H9 (cell line): ENCODE measurements around the gene BIN1. TPM values are rescaled to one million over a fixed set of nuclear protein-coding genes. Genes with fewer than 3 reads are reported as not detected.
A peak's percentile ranks its signal among the peaks of the same experiment; 100 is the strongest.

Experiments
- DNase-seq: peaks from one replicate; pipeline ENCODE4 v3.0.0-alpha.2; 2017
- H2AFZ ChIP-seq: one replicate; pipeline ENCODE4 v1.6.1; 2013; ENCODE audit warnings: mild to moderate bottlenecking, low read length, control low read depth, moderate library complexity
- H2AK5ac ChIP-seq: 2 replicates; pipeline ENCODE4 v1.6.1; 2013; ENCODE audit warnings: low read length, control low read depth, mixed read lengths; ENCODE audit not compliant: insufficient read length
- H2BK120ac ChIP-seq: one replicate; pipeline ENCODE4 v1.6.1; 2013; ENCODE audit warnings: low read depth, mild to moderate bottlenecking, low read length, control low read depth, inconsistent platforms; ENCODE audit not compliant: poor library complexity, severe bottlenecking
- H2BK12ac ChIP-seq: 2 replicates; pipeline ENCODE4 v1.6.1; 2013; ENCODE audit warnings: low read length, control low read depth, mixed read lengths, low read depth; ENCODE audit not compliant: insufficient read length
- H2BK15ac ChIP-seq: 2 replicates; pipeline ENCODE4 v1.6.1; 2013; ENCODE audit warnings: low read depth, low read length, control low read depth
- H2BK20ac ChIP-seq: one replicate; pipeline ENCODE4 v1.6.1; 2013; ENCODE audit warnings: low read depth, mild to moderate bottlenecking, low read length, control low read depth, inconsistent platforms; ENCODE audit not compliant: poor library complexity, severe bottlenecking
- H2BK5ac ChIP-seq: 2 replicates; pipeline ENCODE4 v1.6.1; 2013; ENCODE audit warnings: low read length, control low read depth, mixed read lengths; ENCODE audit not compliant: insufficient read length
- H3K14ac ChIP-seq: 2 replicates; pipeline ENCODE4 v1.6.1; 2013; ENCODE audit warnings: low read length, control low read depth; ENCODE audit not compliant: insufficient read depth
- H3K18ac ChIP-seq: 2 replicates; pipeline ENCODE4 v1.6.1; 2013; ENCODE audit warnings: low read depth, mild to moderate bottlenecking, mixed read lengths, low read length, control low read depth; ENCODE audit not compliant: insufficient read length
- H3K23ac ChIP-seq: 2 replicates; pipeline ENCODE4 v1.6.1; 2013; ENCODE audit warnings: low read length, control low read depth, mixed read lengths, low read depth; ENCODE audit not compliant: insufficient read length
- H3K23me2 ChIP-seq: 2 replicates; pipeline ENCODE4 v1.6.1; 2013; ENCODE audit warnings: low read depth, mild to moderate bottlenecking, mixed read lengths, low read length, control low read depth; ENCODE audit not compliant: insufficient read length, poor library complexity, severe bottlenecking
- H3K27ac ChIP-seq: 2 replicates; pipeline ENCODE4 v1.5.1; 2013; ENCODE audit warnings: low read length, control low read depth, mixed read lengths, low read depth; ENCODE audit not compliant: insufficient read length
- H3K27me3 ChIP-seq: 2 replicates; pipeline ENCODE4 v1.6.1; 2013; ENCODE audit warnings: low read length, control low read depth, inconsistent platforms; ENCODE audit not compliant: insufficient read depth
- H3K4ac ChIP-seq: 2 replicates; pipeline ENCODE4 v1.6.1; 2013; ENCODE audit warnings: low read depth, mild to moderate bottlenecking, control low read depth, inconsistent platforms, low read length, moderate library complexity
- H3K4me1 ChIP-seq: 2 replicates; pipeline ENCODE4 v1.6.1; 2013; ENCODE audit warnings: low read length, control low read depth, inconsistent platforms; ENCODE audit not compliant: insufficient read depth
- H3K4me2 ChIP-seq: 2 replicates; pipeline ENCODE4 v1.6.1; 2013; ENCODE audit warnings: low read length, control low read depth, mixed read lengths; ENCODE audit not compliant: insufficient read length, insufficient read depth
- H3K56ac ChIP-seq: 2 replicates; pipeline ENCODE4 v1.6.1; 2013; ENCODE audit warnings: low read depth, mild to moderate bottlenecking, mixed read lengths, low read length, control low read depth; ENCODE audit not compliant: insufficient read length
- H3K79me1 ChIP-seq: 2 replicates; pipeline ENCODE4 v1.6.1; 2013; ENCODE audit warnings: low read depth, mild to moderate bottlenecking, moderate library complexity, low read length, control low read depth, inconsistent platforms; ENCODE audit not compliant: insufficient read depth, poor library complexity, severe bottlenecking
- H3K79me2 ChIP-seq: 2 replicates; pipeline ENCODE4 v1.6.1; 2013; ENCODE audit warnings: low read length, control low read depth, inconsistent platforms; ENCODE audit not compliant: insufficient read depth
- H3K9ac ChIP-seq: 2 replicates; pipeline ENCODE4 v1.6.1; 2013; ENCODE audit warnings: low read length, control low read depth, mixed read lengths; ENCODE audit not compliant: insufficient read length; ENCODE audit errors: extremely low read depth
- H3K9me3 ChIP-seq: one replicate; pipeline ENCODE4 v1.6.1; 2013; ENCODE audit warnings: low read depth, low read length, inconsistent platforms; ENCODE audit not compliant: control insufficient read depth
- H3T11ph ChIP-seq: one replicate; pipeline ENCODE4 v1.6.1; 2013; ENCODE audit warnings: mild to moderate bottlenecking, low read length, control low read depth, inconsistent platforms
- H4K20me1 ChIP-seq: one replicate; pipeline ENCODE4 v1.6.1; 2013; ENCODE audit not compliant: control insufficient read depth, insufficient read length, insufficient read depth
- H4K5ac ChIP-seq: 2 replicates; pipeline ENCODE4 v1.6.1; 2013; ENCODE audit warnings: low read depth, mild to moderate bottlenecking, mixed read lengths, low read length, control low read depth; ENCODE audit not compliant: insufficient read length
- H4K8ac ChIP-seq: replicated peaks from 2 replicates; pipeline ENCODE4 v1.6.1; 2013; ENCODE audit warnings: low read length, control low read depth, mixed read lengths, low read depth; ENCODE audit not compliant: insufficient read length
- H4K91ac ChIP-seq: 2 replicates; pipeline ENCODE4 v1.6.1; 2013; ENCODE audit warnings: low read depth, mild to moderate bottlenecking, moderate library complexity, mixed read lengths, low read length, control low read depth; ENCODE audit not compliant: insufficient read length
- H3K27ac Mint-ChIP-seq, 3 experiments: 2 replicates in 2 of 3; 3 replicates in 1 of 3; pipeline ENCODE4 v1.8.0; 2020 to 2021; ENCODE audit warnings: mixed read lengths in 3 of 3, mild to moderate bottlenecking in 1 of 3, moderate library complexity in 1 of 3
- H3K27me3 Mint-ChIP-seq: 2 replicates; pipeline ENCODE4 v1.8.0; 2021; ENCODE audit warnings: low read depth, mild to moderate bottlenecking, moderate library complexity, mixed read lengths
- H3K36me3 Mint-ChIP-seq, 3 experiments: 2 replicates in 2 of 3; 3 replicates in 1 of 3; pipeline ENCODE4 v1.8.0; 2020 to 2021; ENCODE audit warnings: low read depth in 3 of 3, mixed read lengths in 3 of 3; ENCODE audit not compliant: insufficient read depth in 1 of 3
- H3K4me1 Mint-ChIP-seq, 2 experiments: 2 replicates each; pipeline ENCODE4 v1.8.0; 2020; ENCODE audit warnings: mixed read lengths in 2 of 2
- H3K4me3 Mint-ChIP-seq, 2 experiments: 2 replicates in 1 of 2; 3 replicates in 1 of 2; pipeline ENCODE4 v1.8.0; 2020 to 2021; ENCODE audit warnings: mild to moderate bottlenecking in 2 of 2, mixed read lengths in 2 of 2, moderate library complexity in 1 of 2
- H3K9me3 Mint-ChIP-seq, 2 experiments: 2 replicates in 1 of 2; 3 replicates in 1 of 2; pipeline ENCODE4 v1.8.0; 2020; ENCODE audit warnings: mild to moderate bottlenecking in 2 of 2, mixed read lengths in 2 of 2, moderate library complexity in 1 of 2
- WGBS: extraction: QIAGEN DNeasy Blood & Tissue Kit; methylation state at CpG from one replicate; pipeline ENCODE4 v1.1.7; 2013; ENCODE audit warnings: missing lambda C conversion rate, low lambda C conversion rate, mixed read lengths; ENCODE audit not compliant: insufficient read length; ENCODE audit errors: extremely low coverage; 5-methylcytosine and 5-hydroxymethylcytosine counted together
- total RNA-seq: library from RNA; stranded (reverse); gene quantifications from 2 replicates; pipeline ENCODE4 v1.2.1, GENCODE V29; 2021
- TF ChIP-seq, protein P1 (sequence below): fragments of 200-600 bp; sonication (generic); conservative IDR thresholded peaks from 3 replicates; pipeline ENCODE4 v1.8.0; 2021; ENCODE audit warnings: antibody characterized with exemption, mild to moderate bottlenecking

BIN1 gene
- total RNA-seq, 1 experiment from 2014 or later = 32.0 TPM

DNA sequence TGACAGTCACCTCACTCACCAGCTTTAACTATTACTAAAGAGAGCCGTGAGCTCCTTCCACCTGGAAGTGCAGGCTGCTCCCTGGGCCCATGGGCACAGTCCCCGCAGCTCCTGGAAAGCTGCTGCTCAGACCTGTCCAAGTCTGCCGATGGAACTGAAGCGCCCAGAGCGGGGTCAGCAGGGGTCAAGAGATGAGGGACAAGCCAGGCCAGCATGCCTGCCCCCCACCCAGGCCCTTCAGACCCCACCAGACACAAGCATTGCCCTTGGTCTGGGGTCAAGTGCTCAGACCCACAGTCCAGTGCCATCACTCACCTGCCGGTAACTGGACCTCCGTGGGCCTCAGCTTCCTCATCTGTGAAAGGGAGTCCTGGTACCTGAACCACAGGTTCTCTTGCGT is 59.9 kb downstream of the BIN1 start:
- Mint-ChIP-seq H3K27ac (no peak overlapping the region), H3K9me3 (no peaks in the 10 kb centered on the region), H3K27me3 (peaks cover 3% of the 10 kb centered on the region; the same call in 1 of the 2 replicates), H3K36me3 (peaks cover 0 to 4% (median 0%) of the 10 kb centered on the region in 3 experiments; a peak in 2 of 7 replicates), H3K4me1 (peaks cover 2 to 6% of the 10 kb centered on the region in 2 experiments; a peak in 3 of 4 replicates), H3K4me3 (no peak overlapping the region)
- H2AK5ac ChIP-seq = no peak overlapping the region
- H4K91ac ChIP-seq = no peak overlapping the region
- H3K27ac ChIP-seq = no peak overlapping the region
- no peaks in the 10 kb centered on the region for H3K79me1 ChIP-seq
- no peaks in the 10 kb centered on the region for H3K79me2 ChIP-seq
- no peak overlapping the region for H3K14ac ChIP-seq
- H3K56ac ChIP-seq = no peak overlapping the region
- H3K4ac ChIP-seq = no peak overlapping the region
- no peak overlapping the region for H3K9ac ChIP-seq
- DNase-seq = peak; percentile 21
- no peaks in the 10 kb centered on the region; the same call in 1 of the 2 replicates for H3K4me1 ChIP-seq
- no peak overlapping the region for H2BK120ac ChIP-seq
- H3K18ac ChIP-seq = no peak overlapping the region
- no peak overlapping the region for H2BK5ac ChIP-seq
- no peak overlapping the region for H2BK20ac ChIP-seq
- WGBS = no CpG with 5 or more reads among the region's 8 CpGs
- H2BK12ac ChIP-seq = no peak overlapping the region
- H3K27me3 ChIP-seq = no peaks in the 10 kb centered on the region
- H3T11ph ChIP-seq = no peak overlapping the region
- no peak overlapping the region for H2BK15ac ChIP-seq
- no peaks in the 10 kb centered on the region for H4K20me1 ChIP-seq
- TF ChIP-seq, protein P1, sequence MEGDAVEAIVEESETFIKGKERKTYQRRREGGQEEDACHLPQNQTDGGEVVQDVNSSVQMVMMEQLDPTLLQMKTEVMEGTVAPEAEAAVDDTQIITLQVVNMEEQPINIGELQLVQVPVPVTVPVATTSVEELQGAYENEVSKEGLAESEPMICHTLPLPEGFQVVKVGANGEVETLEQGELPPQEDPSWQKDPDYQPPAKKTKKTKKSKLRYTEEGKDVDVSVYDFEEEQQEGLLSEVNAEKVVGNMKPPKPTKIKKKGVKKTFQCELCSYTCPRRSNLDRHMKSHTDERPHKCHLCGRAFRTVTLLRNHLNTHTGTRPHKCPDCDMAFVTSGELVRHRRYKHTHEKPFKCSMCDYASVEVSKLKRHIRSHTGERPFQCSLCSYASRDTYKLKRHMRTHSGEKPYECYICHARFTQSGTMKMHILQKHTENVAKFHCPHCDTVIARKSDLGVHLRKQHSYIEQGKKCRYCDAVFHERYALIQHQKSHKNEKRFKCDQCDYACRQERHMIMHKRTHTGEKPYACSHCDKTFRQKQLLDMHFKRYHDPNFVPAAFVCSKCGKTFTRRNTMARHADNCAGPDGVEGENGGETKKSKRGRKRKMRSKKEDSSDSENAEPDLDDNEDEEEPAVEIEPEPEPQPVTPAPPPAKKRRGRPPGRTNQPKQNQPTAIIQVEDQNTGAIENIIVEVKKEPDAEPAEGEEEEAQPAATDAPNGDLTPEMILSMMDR = no peak
- H3K23ac ChIP-seq = no peak overlapping the region
- H4K5ac ChIP-seq = no peak overlapping the region
- no peaks in the 10 kb centered on the region for H3K9me3 ChIP-seq
- no peak overlapping the region for H2AFZ ChIP-seq
- no peaks in the 10 kb centered on the region for H3K23me2 ChIP-seq
- no peak overlapping the region for H4K8ac ChIP-seq
- no peak overlapping the region for H3K4me2 ChIP-seq
